ENCODE measurements around the gene DRAXIN.

The DRAXIN gene

DNA sequence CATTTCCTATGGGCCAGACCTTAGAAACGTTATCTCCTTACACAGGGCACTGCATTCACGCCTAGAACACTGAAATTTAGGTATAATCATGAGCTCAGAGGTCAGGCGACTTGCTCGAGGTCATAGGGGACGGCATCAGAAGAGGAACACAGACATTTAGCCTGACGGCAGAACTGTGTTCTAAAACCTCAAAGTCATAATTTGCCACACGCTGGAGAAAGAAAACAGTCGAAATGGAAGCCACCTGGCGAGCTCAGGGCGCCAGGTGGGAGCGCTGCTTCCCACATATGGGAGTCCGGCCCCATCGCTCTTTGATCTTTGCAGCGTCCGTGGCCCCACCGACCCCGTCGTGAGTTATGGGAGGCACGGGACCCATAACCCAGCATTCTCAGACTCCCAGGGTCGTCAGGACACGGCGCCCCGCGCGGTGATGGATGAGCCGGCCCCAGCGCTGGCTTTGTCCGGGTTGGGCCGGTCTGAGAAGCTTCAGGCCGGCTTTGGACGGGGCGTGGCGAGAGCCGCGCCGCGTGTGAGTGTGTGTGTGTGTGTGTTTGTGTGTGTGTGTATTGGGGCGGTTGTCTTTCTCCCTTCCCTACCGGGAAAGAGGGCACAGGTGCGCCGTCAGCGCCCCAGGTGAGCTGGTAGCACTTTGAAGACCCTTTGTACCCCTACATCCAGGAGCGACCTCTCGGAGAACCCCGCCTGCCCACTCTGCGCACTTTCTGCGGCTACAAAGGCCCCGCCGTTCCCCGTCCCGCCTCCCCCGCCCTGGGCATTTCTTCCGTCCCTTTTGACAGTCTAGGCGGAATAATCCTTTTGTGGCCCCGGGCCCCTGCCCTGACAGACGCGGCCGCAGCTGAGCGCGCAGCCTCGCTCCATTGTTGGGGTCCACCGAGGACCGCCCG lies 861 bp upstream of the DRAXIN start:
- no peak for DNase-seq

DNA sequence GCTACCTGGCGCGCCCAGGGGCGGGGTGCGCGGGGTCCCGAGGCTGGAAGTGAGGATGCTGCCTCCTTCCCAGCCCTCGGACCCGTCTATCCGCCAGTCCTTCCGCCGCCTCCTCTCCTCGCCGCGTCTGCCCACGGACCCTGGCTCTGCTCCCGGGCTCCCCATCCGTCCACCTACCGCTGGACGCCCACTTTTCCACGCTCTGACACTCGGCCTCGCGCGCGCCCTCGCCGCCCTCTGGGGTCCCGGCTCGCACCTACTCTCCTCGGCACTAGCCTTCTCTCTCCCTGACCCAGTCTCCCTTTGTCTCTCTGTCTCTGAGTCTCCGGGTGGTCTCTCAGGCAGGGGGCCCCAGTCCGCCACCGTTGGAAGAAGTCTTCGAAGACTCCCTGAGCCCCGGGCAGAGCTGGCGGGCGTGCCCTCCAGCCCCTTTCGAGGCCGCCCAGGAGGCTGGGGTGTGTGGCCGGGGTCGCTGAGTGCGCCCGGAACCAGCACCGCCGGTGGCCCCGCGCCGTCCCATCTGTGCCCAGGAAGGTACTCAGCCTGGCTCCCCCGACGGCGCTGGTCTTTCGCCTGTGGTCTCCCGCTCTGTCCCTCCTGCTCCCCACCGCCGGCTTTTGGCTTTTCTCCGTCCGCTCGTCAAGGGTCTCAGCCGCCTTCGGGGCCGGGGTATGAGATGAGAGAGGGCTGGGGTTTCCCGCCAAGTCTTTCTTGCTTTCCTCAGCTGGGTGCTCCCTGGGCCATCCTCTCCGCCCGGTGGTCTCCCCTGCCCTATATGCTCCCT lies 610 bp downstream of the DRAXIN start:
- DNase-seq, result no peak

DNA sequence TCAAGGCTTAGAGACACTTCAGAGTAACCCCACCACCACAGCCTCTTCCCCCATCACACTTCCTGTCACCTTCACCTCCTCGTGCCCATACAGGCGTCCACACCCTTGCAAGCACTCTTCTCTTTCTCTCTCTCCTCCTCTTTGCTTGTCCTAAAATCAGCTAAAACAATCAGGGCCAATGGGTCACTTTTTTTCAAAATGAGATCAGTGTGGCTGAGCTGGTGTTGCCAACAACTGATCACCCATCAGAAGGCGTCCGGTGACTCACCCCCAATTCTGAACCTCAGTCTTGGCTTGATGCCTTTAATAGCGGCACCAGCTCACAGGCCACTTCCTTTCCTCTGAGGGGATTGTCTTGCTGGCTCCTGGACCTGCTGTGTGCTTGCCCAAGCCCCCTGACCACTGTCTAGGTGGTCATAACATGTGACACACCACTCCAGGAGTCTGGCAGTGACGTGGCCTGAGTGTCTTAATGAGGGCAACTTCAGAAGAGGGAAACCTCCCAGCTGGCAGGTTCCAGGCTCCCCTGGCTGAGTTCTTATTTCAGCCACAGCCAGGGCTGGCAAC lies 1.6 kb downstream of the DRAXIN start:
- DNase-seq, result peak; percentile 22 to 30

DNA sequence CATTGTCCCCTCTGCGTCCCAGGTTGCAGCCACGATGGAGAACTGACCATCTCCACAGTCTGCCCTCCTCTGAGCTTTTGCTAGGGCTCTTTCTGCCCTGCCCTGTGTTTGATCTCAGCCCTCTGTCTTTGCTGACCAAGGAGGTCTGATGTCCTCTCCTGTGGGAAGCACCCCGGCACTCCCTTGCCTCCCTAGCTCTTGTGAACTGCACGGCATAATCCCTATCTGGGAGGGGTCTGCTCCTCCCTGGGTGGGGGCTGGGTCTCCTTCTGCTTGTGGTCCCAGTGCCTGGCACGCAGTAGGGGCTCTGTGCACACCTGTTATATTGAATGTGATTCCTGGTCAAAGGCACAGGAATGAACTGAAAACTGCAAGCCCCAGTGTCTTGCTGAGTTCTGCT lies 2.4 kb downstream of the DRAXIN start:
- no peak for DNase-seq

DNA sequence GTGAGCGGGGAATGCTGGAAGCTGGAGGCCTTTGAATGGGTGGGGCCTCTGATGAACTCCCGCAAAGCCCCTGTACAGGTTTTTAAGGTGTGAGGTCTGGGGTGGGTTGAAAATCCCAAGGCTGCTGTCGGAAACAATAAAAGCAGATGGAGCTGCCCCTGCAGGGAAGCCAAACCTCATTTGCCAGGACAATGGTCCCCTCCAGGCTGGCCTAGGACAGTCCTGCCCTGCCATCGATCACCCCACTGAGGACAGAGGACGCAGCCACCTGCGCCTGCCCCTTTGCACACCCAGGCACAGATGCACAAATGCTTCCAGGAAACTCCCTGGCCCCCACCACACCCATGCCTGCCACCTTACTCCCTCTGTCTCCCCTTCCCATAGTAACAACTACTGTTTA lies 4.4 kb downstream of the DRAXIN start:
- DNase-seq, result no peak

DNA sequence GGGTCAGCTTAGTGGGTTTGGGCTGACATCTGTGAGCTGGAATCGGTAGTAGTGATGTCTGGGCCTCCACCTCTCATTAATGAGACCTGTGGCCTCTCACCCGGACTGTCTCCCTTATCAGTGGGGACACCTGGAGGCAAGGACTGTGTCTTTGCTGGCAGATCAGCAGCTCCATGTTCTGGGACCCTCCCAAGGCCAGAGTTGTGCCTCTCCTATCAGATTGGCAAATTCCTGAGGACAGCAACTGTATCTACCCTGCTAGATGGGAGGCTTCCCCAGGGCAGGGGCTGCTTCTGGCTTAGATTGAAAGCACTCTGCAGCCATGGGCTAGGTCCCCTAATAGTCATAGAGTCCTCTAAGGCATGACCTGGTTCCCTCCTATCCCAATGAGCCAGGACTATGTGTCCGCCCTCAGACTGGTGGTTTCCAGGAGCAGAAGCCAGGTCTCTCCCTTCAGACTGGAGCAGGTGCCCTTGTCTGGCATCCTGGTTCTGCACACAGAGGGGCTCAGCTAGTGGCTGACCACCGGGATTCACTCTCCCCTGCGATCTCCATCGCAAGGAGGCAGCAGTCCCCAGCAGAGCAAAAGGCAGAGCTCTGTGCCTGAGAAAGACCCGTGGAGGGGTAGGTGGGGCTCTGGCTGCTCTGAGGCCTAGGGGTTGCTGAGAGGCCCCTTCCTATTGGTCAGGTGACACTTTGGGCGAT lies 5.8 kb downstream of the DRAXIN start:
- no peak for DNase-seq

DNA sequence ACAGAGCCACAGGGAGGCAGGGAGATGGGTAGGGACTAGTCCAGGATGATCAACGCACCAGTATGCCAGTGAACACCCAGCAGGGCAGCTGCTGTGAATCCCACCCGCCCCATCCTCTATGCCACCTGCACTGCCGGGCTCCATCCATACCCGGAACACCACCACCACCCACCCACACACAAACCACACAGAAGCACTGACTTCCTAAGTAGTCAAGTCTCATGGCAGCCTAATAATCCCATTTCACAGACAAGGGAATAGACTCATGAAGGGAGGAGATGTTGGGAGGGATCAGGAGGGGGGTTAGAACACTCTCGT lies 6.3 kb downstream of the DRAXIN start:
- DNase-seq, result no peak

DNA sequence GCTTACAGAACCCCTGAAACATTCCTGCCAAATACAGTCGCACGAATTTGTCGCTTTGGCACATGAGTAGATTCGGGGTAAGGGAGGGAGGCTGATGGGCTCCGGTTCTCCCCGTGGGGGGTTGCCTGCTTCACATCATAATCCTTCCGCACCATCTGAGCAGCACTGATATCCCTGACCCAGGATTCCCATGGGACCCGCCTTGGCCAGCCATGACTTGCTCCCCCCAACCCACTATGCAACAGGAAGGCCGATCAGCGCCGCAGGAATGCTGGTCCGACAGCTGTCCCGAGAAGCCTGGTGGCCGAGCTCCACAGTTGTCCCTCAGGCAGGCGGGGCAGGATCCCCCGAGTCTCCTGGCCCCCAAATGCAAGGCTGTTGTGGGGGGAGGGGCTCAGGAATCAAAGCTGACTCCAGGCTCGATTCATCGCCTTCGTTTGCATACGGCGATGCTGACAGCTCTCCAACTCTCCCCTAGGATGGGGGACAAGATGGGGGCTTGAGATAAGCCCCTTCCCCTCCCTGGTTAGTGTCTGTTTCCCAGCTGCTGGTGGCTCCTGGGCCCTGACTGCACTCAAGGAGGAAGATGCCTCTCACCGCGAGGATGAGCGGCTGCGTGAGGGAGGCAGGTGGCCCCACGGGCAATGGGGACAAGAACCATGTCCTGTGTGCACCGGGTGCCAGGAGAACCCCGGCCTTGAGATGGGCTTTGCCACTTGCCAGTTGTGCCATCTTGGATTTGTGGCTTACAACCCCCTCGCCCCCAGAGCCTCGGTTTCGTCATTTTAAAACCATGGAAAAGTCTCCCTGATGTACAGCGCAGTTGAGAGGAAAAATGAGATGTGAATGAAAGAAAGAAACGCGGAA lies 9.3 kb downstream of the DRAXIN start:
- no peak for DNase-seq

DNA sequence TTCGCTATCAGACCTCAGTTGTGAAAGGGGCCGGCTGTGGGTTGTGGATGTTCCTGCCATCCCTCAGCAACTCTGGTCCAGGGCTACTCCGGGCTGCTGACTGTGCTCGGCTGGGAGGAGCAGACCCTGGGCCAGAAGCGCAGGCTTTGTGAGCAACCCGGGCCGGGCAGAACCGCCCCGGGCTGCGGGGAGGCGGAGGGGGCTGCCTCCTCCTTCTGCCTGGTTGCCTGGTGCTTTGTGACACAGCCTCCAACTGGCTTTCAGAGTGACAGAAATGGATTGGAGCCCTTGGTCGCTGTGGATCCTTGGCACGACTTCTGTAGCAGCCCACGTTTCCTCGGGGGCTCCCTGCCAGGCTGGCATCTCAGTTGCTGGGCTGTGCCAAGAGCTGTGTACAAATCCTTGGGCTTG lies 10.0 kb downstream of the DRAXIN start:
- DNase-seq, result no peak

DNA sequence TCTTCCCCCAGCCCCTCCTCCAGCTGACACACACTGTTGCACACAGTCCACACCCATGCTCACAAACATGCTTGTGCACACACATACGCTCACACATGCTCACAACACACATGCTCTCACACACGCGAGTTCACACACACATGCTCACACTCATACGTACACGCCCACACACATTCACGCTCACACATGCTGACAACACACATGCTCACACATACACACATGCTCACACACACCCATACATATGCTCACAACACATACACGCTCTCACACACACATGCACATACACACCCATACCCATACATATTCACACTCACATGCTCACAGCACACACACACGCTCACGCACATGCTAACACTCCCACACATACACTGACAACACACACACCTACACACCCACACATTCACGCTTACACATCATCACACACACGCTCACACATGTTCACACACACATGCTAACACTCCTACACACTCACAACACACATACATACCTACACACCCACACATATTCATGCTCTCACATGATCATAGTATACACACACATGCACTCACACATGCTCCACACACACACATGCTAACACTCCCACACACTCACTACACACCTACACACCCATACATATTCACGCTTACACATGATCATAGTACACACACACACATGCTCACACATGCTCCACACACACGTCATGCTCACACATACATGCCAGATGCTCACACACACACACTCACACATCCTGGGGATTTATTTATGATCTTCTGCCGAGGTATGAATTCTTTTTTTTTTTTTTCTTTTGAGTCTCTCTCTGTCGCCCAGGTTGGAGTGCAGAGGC lies 10.7 kb downstream of the DRAXIN start:
- DNase-seq, result no peak

DNA sequence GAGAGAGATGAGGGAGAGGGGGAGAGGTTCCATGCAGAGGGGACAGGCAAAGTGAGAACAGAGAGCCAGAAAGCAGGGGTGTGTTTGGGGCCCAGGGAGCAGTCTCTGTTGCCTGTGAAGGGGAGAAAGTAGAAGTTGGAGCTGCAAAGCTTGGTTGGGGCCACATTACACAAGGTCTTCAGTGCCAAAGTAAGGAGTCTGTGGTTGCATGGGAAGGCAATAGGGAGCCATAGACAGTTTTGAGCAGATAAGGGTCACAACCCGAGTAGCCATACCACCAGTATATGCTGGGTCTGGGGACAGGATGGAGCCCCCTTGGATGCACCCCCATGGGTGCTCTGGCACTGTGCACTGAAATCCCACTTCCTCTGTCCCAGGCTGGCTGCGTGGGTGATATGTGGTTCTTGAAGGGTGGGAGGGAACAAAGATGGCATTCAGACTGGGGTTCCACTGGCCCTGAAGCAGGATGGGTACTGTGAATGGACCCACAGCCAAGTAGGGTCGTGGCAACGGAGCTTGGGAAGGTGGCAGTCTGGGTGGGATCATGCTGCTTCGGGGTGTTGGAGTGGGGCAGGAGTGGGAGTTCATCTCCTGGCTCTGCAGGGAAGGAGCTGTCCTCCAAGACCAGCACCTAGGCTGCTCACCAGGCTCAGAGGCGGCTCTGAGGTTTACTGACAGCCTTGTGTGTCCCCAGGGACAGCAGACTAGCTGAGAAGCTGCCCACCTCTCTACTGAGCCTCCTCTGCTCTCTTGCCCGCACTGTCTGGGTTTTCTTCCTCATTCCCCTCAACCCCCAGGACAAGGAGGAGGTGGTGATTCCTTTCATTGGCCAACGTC lies 12.1 kb downstream of the DRAXIN start:
- no peak for DNase-seq

DNA sequence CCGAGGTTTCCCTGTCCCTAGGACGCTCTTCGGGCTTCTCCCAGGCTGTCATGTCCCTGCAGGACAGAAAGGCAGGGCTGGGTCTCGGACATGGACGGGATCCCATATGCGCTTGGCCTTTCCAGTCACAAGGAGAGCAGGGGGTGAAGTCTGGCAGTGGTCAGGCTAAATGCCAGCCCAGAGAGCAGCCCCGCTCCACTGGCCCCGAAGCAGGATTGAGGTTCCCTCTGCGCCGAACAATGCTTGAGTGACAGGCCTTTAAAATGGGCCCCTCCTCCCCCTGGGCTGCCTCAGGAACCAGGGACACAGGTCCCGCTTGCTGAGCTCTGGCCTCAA lies 12.7 kb downstream of the DRAXIN start:
- DNase-seq, result no peak

DNA sequence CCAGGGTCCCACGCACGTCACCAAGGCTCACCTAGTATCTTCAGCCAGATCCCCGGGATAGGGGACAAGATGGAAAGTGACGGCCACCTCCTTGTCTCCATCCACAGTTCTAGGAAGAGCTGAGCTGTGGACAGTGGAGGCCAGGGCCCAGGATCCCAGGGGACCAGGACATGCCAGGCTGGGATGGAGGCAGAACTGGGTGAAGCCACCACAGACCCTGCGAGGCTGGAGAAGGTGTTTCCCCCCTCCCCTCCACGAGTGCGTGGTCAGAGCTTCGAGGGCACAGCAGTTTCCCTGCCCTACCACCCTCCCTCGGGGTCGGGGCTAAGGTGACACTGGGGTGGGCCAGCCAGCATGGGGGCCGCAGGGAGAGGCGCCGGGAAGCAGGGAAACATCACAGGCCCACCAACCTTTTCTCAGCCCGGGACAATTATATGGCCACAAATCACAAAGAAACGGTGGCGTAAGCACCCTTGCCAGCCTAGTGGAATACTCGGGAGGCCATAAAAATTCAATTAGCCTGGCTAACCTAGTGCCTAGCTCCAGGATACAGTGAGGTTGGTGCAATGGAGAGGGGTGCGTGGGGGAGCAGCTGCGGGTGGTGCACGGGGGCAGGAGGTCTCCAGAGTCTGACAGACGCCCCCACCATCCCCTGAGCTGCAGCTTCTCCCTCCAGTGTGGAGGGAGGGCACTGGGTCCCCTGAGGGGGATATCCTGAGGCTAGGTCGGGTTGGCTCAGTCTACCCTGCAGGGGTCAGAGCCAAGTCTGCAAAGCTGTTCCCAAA lies 13.4 kb downstream of the DRAXIN start:
- no peak for DNase-seq

DNA sequence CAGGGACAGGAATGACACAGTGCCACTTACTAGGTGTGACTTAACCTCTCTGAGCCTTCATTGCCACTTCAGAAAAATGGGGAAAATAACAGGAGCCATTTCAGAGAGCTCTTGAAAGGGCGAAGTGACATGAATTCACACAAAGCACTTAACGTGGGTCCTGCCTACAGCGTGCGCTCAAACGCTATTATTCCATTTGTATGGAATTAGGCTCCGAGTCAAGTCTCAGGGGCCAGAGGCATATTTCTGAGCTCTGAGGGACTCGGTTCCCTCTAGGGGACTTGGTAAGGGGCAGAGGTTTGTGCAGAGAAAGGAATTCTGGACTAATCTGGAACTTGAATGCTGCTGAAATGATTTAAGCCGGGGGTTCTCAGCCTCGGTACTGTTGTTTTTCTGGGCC lies 14.1 kb downstream of the DRAXIN start:
- DNase-seq, result no peak

DNA sequence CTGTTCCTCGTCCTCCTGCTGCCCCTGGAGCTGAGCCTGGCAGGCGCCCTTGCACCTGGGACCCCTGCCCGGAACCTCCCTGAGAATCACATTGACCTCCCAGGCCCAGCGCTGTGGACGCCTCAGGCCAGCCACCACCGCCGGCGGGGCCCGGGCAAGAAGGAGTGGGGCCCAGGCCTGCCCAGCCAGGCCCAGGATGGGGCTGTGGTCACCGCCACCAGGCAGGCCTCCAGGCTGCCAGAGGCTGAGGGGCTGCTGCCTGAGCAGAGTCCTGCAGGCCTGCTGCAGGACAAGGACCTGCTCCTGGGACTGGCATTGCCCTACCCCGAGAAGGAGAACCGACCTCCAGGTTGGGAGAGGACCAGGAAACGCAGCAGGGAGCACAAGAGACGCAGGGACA lies 14.8 kb downstream of the DRAXIN start:
- DNase-seq, result no peak

DNA sequence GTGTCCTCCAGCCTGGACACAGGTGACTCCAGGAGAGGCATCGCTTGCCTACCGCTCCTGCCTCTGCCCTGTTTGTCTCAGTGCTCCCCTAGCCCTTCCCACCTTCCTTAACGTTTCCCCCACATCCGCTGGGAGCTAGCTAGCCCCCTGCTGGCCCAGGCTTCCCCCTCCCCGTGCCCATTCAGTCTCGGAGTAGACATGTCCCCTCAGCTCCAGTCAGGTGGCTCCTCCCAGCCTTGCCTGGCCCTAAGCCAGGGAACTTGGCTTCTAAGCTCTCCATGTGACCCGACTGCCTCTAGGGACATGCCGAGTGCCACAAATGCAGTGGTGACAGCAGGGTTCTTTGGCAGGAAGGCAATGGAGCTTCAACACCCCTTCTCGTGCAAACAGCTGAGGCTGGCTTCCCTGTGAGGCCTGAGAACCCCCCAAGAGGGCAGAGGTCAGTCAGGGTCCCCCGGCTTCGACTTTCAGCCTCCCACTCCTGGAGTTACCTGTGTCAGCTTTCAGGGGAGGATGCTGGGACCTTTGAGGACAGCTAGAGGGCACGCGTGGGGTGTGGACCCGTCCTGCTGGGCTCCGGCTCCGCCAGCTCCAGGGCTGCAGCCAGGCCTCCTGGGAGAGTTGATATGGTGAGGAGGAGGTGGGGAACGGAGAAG lies 16.2 kb downstream of the DRAXIN start:
- no peak for DNase-seq

DNA sequence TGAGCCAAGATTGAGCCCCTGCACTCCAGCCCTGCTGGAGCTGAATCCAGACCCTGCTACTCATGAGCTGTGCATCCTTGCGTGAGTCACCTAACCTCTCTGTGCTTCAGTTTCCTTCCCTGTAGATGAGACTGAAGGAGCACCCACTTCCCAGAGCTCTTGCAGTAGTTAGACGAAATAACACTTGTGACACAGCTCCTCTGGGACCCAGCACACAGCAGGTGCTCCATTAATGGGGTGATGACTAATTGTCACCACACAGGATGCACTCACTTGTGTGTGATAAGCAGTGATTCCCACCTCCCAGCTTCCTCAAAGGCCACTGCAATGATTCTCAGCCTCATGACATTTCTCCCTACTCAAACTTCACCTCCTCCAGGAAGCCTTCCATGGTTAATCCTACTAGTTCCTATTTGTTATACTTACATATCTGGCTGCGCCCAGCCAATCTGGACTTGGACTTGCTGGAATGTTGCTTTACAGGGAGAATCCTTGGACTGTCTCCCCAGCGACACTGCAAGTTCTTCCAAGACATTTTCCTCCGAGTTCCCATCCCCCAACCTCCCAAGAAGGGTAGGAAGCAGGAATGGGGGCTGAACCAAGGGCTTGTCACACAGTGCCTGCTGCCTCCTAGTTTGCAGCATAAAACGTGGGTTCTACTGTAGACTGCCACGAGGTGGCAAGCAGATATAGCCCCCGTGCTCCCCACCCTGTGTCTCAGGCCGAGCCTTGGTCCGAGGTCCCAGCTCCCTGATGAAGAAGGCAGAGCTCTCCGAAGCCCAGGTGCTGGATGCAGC lies 17.2 kb downstream of the DRAXIN start:
- DNase-seq, result no peak

DNA sequence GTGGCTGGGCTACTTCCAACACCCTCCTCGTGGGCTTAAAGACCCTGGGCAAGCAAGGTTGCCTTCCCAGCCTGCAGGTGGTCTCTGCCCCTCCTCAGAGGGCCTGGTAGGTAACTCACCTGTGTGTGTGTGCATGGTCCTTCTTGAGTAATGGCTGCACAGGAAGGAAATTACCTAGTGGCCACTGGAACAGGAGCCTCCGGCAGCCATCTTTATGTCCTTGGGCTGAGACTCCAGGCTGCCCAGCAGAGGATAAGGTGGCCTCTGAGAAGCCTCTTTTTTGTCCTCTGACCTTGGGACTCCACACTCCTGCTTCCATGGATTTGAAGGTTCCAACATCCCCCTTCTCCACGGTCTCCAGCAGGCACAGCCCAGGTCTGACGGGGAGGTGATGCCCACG lies 20.0 kb downstream of the DRAXIN start:
- no peak for DNase-seq
